WTC11 (cell line): ENCODE measurements around the gene NEU2. TPM values are rescaled to one million over a fixed set of nuclear protein-coding genes. Genes with fewer than 3 reads are reported as not detected.

Source experiments
- ATAC-seq: fragments of 200-7000 bp; cut with Tn5 transposase; 2 replicates; pipeline ENCODE4 v1.10.0; 2021; ENCODE audit warnings: mild to moderate bottlenecking, moderate library complexity
- CTCF ChIA-PET: fragments of 300-600 bp; sonication (Branson Sonifier 250); formaldehyde crosslinking; loops from one replicate; lab custom pipeline; 2021; ENCODE audit warnings: antibody characterized with exemption; lab: Charles Lee
- POLR2A ChIA-PET: fragments of 350-600 bp; sonication (Branson Sonifier 250); formaldehyde crosslinking; loops from one replicate; lab custom pipeline; 2021; ENCODE audit warnings: antibody characterized with exemption; lab: Charles Lee
- DNase-seq: peaks from one replicate; pipeline ENCODE4 v3.0.0; 2021; ENCODE audit warnings: low spot score
- H3K27ac Mint-ChIP-seq: 2 replicates; pipeline ENCODE4 v1.8.0; 2021; ENCODE audit warnings: mixed read lengths
- H3K27me3 Mint-ChIP-seq: 2 replicates; pipeline ENCODE4 v1.8.0; 2021; ENCODE audit warnings: low read depth, mild to moderate bottlenecking, moderate library complexity, mixed read lengths
- H3K36me3 Mint-ChIP-seq: 2 replicates; pipeline ENCODE4 v1.8.0; 2021; ENCODE audit warnings: mixed read lengths
- H3K4me1 Mint-ChIP-seq: 2 replicates; pipeline ENCODE4 v1.8.0; 2022; ENCODE audit warnings: mixed read lengths
- H3K4me3 Mint-ChIP-seq: 2 replicates; pipeline ENCODE4 v1.8.0; 2021; ENCODE audit warnings: mild to moderate bottlenecking, moderate library complexity, mixed read lengths
- H3K9me3 Mint-ChIP-seq: 2 replicates; pipeline ENCODE4 v1.8.0; 2021; ENCODE audit warnings: mixed read lengths
- ATF1 ChIP-seq: sonication (generic); formaldehyde crosslinking; IDR thresholded peaks from 2 replicates; pipeline ENCODE4 v1.8.1; 2023; ENCODE audit warnings: mild to moderate bottlenecking, moderate library complexity, missing genetic modification reagents
- IRF2 ChIP-seq: sonication (generic); formaldehyde crosslinking; IDR thresholded peaks from 2 replicates; pipeline ENCODE4 v1.8.0; 2022; ENCODE audit warnings: low read depth, missing genetic modification reagents, borderline replicate concordance
- NR1H2 ChIP-seq: sonication (generic); formaldehyde crosslinking; IDR thresholded peaks from 2 replicates; pipeline ENCODE4 v1.9.0; 2021; ENCODE audit warnings: mild to moderate bottlenecking, moderate library complexity, missing genetic modification reagents
- PRRX2 ChIP-seq: fragments of 250-450 bp; sonication (Bioruptor Pico); IDR thresholded peaks from 2 replicates; pipeline ENCODE4 v1.8.0; 2021; ENCODE audit warnings: mild to moderate bottlenecking
- SMAD4 ChIP-seq: sonication (generic); formaldehyde crosslinking; IDR thresholded peaks from 2 replicates; pipeline ENCODE4 v1.8.0; 2022; ENCODE audit warnings: mild to moderate bottlenecking, missing genetic modification reagents
- ZNF416 ChIP-seq: fragments of 250-450 bp; sonication (Bioruptor Pico); IDR thresholded peaks from 2 replicates; pipeline ENCODE4 v1.9.0; 2021; ENCODE audit warnings: mild to moderate bottlenecking, inconsistent platforms
- total RNA-seq: library from RNA; stranded (reverse); gene quantifications from 3 replicates; pipeline ENCODE4 v1.2.3, GENCODE V29; 2021
- TF ChIP-seq, protein P1 (sequence below): fragments of 250-450 bp; sonication (Bioruptor Pico); IDR thresholded peaks from 2 replicates; pipeline ENCODE4 v2.1.2; 2022; ENCODE audit warnings: mild to moderate bottlenecking, moderate library complexity
- TF ChIP-seq, protein P2 (sequence below): fragments of 250-450 bp; sonication (Bioruptor Pico); IDR thresholded peaks from 2 replicates; pipeline ENCODE4 v1.9.0; 2021; ENCODE audit warnings: mild to moderate bottlenecking
- TF ChIP-seq, protein P3 (sequence below): sonication (generic); formaldehyde crosslinking; conservative IDR thresholded peaks from 2 replicates; pipeline ENCODE4 v1.8.1; 2022; ENCODE audit warnings: mild to moderate bottlenecking, missing genetic modification reagents
- TF ChIP-seq, protein P4 (sequence below): sonication (generic); formaldehyde crosslinking; IDR thresholded peaks from 2 replicates; pipeline ENCODE4 v1.8.1; 2022; ENCODE audit warnings: low read depth, mild to moderate bottlenecking, moderate library complexity, missing genetic modification reagents, borderline replicate concordance
- TF ChIP-seq, protein P5 (sequence below): fragments of 250-450 bp; sonication (Bioruptor Pico); IDR thresholded peaks from 2 replicates; pipeline ENCODE4 v1.9.0; 2021; ENCODE audit warnings: mild to moderate bottlenecking, borderline replicate concordance
- TF ChIP-seq, protein P6 (sequence below): fragments of 250-450 bp; sonication (Bioruptor Pico); IDR thresholded peaks from 2 replicates; pipeline ENCODE4 v1.9.0; 2021; ENCODE audit warnings: moderate library complexity, mild to moderate bottlenecking, inconsistent platforms, borderline replicate concordance
- TF ChIP-seq, protein P7 (sequence below): sonication (generic); formaldehyde crosslinking; IDR thresholded peaks from 2 replicates; pipeline ENCODE4 v1.8.0; 2023; ENCODE audit warnings: mild to moderate bottlenecking, missing genetic modification reagents
- TF ChIP-seq, protein P8 (sequence below): fragments of 250-450 bp; sonication (Bioruptor Pico); IDR thresholded peaks from 2 replicates; pipeline ENCODE4 v1.8.0; 2021; ENCODE audit warnings: mild to moderate bottlenecking

NEU2 gene
- total RNA-seq, 1 experiment from 2014 or later, result not detected

DNA sequence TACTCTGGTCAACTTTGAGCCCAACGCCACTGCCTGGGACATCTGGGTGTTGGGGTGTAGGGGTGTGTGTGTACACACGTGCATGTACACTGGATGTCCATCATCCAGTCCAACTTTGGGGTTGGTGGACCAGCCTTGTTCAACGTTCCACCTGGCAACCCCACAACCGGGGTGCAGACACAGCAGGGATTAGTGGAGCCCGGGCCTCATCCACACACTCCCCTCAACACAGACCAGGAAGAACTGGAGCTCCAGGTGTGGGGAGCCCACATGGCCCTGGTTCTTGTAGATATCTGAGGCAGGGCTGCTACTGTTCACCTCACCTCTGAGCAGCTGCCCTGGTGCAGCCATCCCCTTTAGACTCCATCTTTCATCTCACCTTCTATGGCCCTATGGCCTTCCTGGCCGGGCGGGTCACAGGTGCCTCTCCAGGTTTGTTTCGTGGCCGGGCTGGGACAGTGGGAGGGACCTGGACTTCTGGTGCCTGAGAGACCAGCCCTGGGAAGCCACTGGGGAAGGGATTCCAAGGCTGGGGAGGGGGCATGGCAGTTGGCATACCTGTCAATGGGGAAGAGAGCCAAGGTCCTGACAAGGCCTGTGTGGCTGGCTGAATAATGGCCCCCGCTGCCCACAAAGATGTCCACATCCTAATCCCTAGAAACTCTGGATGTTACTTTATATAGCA, 7.5 kb downstream of the NEU2 start:
- CTCF ChIA-PET, result interaction anchor here (0.6 to 1.1 kb wide), 3 partner anchors 9 to 180 kb away, joined by 4 to 5 read pairs (median 5); no protein-coding TSS in a partner anchor
- Mint-ChIP-seq H3K4me3 (no peak overlapping the region), H3K27ac (no peak overlapping the region), H3K4me1 (no peaks in the 10 kb centered on the region), H3K9me3 (no peaks in the 10 kb centered on the region), H3K36me3 (no peaks in the 10 kb centered on the region), H3K27me3 (no peaks in the 10 kb centered on the region)
- ATAC-seq (no peak), DNase-seq (no peak)
- POLR2A ChIA-PET, result no interaction called here
- TF ChIP-seq ATF1 (CRISPR knock-in tag), result no peak
- no peak for TF ChIP-seq ZNF416
- TF ChIP-seq, protein P1, sequence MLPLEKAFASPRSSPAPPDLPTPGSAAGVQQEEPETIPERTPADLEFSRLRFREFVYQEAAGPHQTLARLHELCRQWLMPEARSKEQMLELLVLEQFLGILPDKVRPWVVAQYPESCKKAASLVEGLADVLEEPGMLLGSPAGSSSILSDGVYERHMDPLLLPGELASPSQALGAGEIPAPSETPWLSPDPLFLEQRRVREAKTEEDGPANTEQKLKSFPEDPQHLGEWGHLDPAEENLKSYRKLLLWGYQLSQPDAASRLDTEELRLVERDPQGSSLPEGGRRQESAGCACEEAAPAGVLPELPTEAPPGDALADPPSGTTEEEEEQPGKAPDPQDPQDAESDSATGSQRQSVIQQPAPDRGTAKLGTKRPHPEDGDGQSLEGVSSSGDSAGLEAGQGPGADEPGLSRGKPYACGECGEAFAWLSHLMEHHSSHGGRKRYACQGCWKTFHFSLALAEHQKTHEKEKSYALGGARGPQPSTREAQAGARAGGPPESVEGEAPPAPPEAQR (CRISPR knock-in tag), result no peak
- TF ChIP-seq, protein P2, sequence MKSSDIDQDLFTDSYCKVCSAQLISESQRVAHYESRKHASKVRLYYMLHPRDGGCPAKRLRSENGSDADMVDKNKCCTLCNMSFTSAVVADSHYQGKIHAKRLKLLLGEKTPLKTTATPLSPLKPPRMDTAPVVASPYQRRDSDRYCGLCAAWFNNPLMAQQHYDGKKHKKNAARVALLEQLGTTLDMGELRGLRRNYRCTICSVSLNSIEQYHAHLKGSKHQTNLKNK (CRISPR knock-in tag), result no peak
- TF ChIP-seq, protein P3, sequence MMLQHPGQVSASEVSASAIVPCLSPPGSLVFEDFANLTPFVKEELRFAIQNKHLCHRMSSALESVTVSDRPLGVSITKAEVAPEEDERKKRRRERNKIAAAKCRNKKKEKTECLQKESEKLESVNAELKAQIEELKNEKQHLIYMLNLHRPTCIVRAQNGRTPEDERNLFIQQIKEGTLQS, result no peak
- TF ChIP-seq, protein P4, sequence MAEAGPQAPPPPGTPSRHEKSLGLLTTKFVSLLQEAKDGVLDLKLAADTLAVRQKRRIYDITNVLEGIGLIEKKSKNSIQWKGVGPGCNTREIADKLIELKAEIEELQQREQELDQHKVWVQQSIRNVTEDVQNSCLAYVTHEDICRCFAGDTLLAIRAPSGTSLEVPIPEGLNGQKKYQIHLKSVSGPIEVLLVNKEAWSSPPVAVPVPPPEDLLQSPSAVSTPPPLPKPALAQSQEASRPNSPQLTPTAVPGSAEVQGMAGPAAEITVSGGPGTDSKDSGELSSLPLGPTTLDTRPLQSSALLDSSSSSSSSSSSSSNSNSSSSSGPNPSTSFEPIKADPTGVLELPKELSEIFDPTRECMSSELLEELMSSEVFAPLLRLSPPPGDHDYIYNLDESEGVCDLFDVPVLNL (CRISPR knock-in tag), result no peak
- TF ChIP-seq IRF2, result no peak
- TF ChIP-seq, protein P5, sequence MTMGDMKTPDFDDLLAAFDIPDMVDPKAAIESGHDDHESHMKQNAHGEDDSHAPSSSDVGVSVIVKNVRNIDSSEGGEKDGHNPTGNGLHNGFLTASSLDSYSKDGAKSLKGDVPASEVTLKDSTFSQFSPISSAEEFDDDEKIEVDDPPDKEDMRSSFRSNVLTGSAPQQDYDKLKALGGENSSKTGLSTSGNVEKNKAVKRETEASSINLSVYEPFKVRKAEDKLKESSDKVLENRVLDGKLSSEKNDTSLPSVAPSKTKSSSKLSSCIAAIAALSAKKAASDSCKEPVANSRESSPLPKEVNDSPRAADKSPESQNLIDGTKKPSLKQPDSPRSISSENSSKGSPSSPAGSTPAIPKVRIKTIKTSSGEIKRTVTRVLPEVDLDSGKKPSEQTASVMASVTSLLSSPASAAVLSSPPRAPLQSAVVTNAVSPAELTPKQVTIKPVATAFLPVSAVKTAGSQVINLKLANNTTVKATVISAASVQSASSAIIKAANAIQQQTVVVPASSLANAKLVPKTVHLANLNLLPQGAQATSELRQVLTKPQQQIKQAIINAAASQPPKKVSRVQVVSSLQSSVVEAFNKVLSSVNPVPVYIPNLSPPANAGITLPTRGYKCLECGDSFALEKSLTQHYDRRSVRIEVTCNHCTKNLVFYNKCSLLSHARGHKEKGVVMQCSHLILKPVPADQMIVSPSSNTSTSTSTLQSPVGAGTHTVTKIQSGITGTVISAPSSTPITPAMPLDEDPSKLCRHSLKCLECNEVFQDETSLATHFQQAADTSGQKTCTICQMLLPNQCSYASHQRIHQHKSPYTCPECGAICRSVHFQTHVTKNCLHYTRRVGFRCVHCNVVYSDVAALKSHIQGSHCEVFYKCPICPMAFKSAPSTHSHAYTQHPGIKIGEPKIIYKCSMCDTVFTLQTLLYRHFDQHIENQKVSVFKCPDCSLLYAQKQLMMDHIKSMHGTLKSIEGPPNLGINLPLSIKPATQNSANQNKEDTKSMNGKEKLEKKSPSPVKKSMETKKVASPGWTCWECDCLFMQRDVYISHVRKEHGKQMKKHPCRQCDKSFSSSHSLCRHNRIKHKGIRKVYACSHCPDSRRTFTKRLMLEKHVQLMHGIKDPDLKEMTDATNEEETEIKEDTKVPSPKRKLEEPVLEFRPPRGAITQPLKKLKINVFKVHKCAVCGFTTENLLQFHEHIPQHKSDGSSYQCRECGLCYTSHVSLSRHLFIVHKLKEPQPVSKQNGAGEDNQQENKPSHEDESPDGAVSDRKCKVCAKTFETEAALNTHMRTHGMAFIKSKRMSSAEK (CRISPR knock-in tag), result no peak
- TF ChIP-seq NR1H2, result no peak
- no peak for TF ChIP-seq SMAD4 (CRISPR knock-in tag)
- TF ChIP-seq, protein P6, sequence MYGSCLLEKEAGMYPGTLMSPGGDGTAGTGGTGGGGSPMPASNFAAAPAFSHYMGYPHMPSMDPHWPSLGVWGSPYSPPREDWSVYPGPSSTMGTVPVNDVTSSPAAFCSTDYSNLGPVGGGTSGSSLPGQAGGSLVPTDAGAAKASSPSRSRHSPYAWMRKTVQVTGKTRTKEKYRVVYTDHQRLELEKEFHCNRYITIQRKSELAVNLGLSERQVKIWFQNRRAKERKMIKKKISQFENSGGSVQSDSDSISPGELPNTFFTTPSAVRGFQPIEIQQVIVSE (CRISPR knock-in tag), result no peak
- no peak for TF ChIP-seq PRRX2

DNA sequence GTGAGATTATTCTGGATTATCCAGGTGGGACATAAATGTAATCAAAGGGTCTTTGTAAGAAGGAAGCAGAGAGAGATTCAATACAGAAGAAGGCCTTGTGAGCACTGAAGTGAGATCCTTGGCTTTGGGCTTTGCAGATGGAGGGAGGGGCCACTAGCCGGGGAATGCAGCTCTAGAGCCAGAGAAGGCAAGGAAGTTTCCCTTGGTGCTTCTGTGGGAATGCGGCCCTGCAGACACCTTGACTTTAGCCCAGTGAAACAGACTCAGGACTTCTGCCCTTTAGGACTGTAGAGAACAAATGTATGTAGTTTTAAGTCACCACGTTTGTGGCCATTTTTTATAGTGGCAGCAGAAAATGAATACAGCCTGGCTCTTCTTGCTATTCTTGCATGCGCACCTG, 8.1 kb downstream of the NEU2 start:
- DNase-seq (no peak), ATAC-seq (no peak)
- Mint-ChIP-seq H3K4me3 (no peak overlapping the region), H3K27ac (no peak overlapping the region), H3K9me3 (no peaks in the 10 kb centered on the region), H3K27me3 (no peaks in the 10 kb centered on the region), H3K4me1 (no peaks in the 10 kb centered on the region), H3K36me3 (no peaks in the 10 kb centered on the region)
- ChIA-PET POLR2A (no interaction called here), CTCF (interaction anchor here (0.6 to 1.1 kb wide), 3 partner anchors 10 to 181 kb away, joined by 4 to 5 read pairs (median 5); no protein-coding TSS in a partner anchor)
- TF ChIP-seq, protein P5 (CRISPR knock-in tag), result no peak
- TF ChIP-seq, protein P3, result no peak
- TF ChIP-seq, protein P7, sequence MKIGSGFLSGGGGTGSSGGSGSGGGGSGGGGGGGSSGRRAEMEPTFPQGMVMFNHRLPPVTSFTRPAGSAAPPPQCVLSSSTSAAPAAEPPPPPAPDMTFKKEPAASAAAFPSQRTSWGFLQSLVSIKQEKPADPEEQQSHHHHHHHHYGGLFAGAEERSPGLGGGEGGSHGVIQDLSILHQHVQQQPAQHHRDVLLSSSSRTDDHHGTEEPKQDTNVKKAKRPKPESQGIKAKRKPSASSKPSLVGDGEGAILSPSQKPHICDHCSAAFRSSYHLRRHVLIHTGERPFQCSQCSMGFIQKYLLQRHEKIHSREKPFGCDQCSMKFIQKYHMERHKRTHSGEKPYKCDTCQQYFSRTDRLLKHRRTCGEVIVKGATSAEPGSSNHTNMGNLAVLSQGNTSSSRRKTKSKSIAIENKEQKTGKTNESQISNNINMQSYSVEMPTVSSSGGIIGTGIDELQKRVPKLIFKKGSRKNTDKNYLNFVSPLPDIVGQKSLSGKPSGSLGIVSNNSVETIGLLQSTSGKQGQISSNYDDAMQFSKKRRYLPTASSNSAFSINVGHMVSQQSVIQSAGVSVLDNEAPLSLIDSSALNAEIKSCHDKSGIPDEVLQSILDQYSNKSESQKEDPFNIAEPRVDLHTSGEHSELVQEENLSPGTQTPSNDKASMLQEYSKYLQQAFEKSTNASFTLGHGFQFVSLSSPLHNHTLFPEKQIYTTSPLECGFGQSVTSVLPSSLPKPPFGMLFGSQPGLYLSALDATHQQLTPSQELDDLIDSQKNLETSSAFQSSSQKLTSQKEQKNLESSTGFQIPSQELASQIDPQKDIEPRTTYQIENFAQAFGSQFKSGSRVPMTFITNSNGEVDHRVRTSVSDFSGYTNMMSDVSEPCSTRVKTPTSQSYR (CRISPR knock-in tag), result no peak
- TF ChIP-seq, protein P8, sequence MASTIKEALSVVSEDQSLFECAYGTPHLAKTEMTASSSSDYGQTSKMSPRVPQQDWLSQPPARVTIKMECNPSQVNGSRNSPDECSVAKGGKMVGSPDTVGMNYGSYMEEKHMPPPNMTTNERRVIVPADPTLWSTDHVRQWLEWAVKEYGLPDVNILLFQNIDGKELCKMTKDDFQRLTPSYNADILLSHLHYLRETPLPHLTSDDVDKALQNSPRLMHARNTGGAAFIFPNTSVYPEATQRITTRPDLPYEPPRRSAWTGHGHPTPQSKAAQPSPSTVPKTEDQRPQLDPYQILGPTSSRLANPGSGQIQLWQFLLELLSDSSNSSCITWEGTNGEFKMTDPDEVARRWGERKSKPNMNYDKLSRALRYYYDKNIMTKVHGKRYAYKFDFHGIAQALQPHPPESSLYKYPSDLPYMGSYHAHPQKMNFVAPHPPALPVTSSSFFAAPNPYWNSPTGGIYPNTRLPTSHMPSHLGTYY, result no peak
